HG03432 (cell line): ENCODE data around the gene XAGE1B.
"Not testable (repeated sequence)": the region's sequence is repeated elsewhere in the genome, so short reads cannot be mapped to it uniquely, and the experiment has no call there.

ENCODE experiments used
- ATAC-seq: cut with Tn5 transposase; IDR thresholded peaks from one replicate; pipeline ENCODE4 v1.9.1; 2021; ENCODE audit warnings: mild to moderate bottlenecking, moderate library complexity; ENCODE audit not compliant: unreplicated experiment

Gene XAGE1B

GRCh38 chrX:52516987-52517325, at the start of gene XAGE1B:
TSS of gene XAGE1B (minus strand) at chrX:52517063. CDS start at chrX:52515527, 1,536 bp downstream.
- ATAC-seq, result not testable (repeated sequence)

- ATAC-seq, result no peak
Measured at GRCh38 chrX:52563105-52563504, 46.2 kb upstream of the XAGE1B start.

- ATAC-seq, result no peak
Measured at GRCh38 chrX:52558140-52558539, 41.3 kb upstream of the XAGE1B start.

GRCh38 chrX:52556741-52557140, 39.9 kb upstream of the XAGE1B start:
- no peak for ATAC-seq

- no peak for ATAC-seq
Measured at GRCh38 chrX:52553995-52554642, 37.3 kb upstream of the XAGE1B start.

- not testable (repeated sequence) for ATAC-seq
Measured at GRCh38 chrX:52548769-52549168, 31.9 kb upstream of the XAGE1B start.

GRCh38 chrX:52544147-52544840, 27.4 kb upstream of the XAGE1B start:
- ATAC-seq, result no peak

GRCh38 chrX:52542311-52542710, 25.4 kb upstream of the XAGE1B start:
- ATAC-seq, result no peak

- ATAC-seq, result not testable (repeated sequence)
Measured at GRCh38 chrX:52541051-52541450, 24.2 kb upstream of the XAGE1B start.

GRCh38 chrX:52516110-52516986, 515 bp downstream of the XAGE1B start:
- not testable (repeated sequence) for ATAC-seq

GRCh38 chrX:52511126-52511525, 5.7 kb downstream of the XAGE1B start:
- ATAC-seq, result not testable (repeated sequence)

GRCh38 chrX:52509916-52510315, 6.9 kb downstream of the XAGE1B start:
- ATAC-seq, result no peak

- no peak for ATAC-seq
Measured at GRCh38 chrX:52507331-52507730, 9.5 kb downstream of the XAGE1B start.

- no peak for ATAC-seq
Measured at GRCh38 chrX:52504551-52504950, 12.3 kb downstream of the XAGE1B start.

GRCh38 chrX:52501362-52501761, 15.5 kb downstream of the XAGE1B start:
- ATAC-seq, result not testable (repeated sequence)

- ATAC-seq, result not testable (repeated sequence)
Measured at GRCh38 chrX:52496419-52496772, 20.5 kb downstream of the XAGE1B start.

GRCh38 chrX:52495545-52496418, 21.1 kb downstream of the XAGE1B start, which contains the start of gene XAGE1A:
TSS of gene XAGE1A (plus strand) at chrX:52495808. CDS start at chrX:52497362, 1,554 bp downstream.
- not testable (repeated sequence) for ATAC-seq

- not testable (repeated sequence) for ATAC-seq
Measured at GRCh38 chrX:52471301-52471700, 45.6 kb downstream of the XAGE1B start.
